Spleen (tissue), 7 donors: ENCODE results near the gene TPCN2.

Experiments
- CTCF ChIP-seq, 11 experiments: fragments of 200-600 bp in 7 of 11; fragments of 450-650 bp in 4 of 11; sonication (generic) in 4 of 11; IDR thresholded peaks in 8 of 11; conservative IDR thresholded peaks in 3 of 11; 1 replicate in 7 of 11; 2 replicates in 4 of 11; pipeline versions ENCODE4 v1.4.0 to v1.8.0; 2016 to 2021; ENCODE audit warnings: antibody characterized with exemption in 11 of 11, inconsistent platforms in 4 of 11, mild to moderate bottlenecking in 1 of 11
- POLR2A ChIP-seq, 3 donors: fragments of 450-650 bp; IDR thresholded peaks; one replicate each; pipeline ENCODE4 v1.5.1; 2017; ENCODE audit warnings: antibody characterized with exemption in 3 of 3, mild to moderate bottlenecking in 1 of 3
- POLR2AphosphoS5 ChIP-seq, 3 donors: sonication (generic); formaldehyde crosslinking; IDR thresholded peaks; one replicate each; pipeline ENCODE4 v1.5.1; 2017; ENCODE audit warnings: antibody characterized with exemption in 3 of 3
- donor health status: DM: no; HTN: no; CAD: no; lungs with moderate emphysema.
- donor health status: DM: no; HTN: no; CAD: no.
- donor health status: DM: no; HTN: no; CAD: no.

GRCh38 chr11:69067200-69067599 lies 18.5 kb downstream of the TPCN2 start:
- TF ChIP-seq CTCF (IDR thresholded peaks at IDR 0.05 in 8 of 11, conservative IDR thresholded peaks at IDR 0.05 in 3 of 11) (no peak), POLR2AphosphoS5 (IDR thresholded peaks at IDR 0.05) (no peak), POLR2A (IDR thresholded peaks at IDR 0.05) (no peak)
